Stomach (tissue), 4 donors: Measurements from ENCODE around the gene CD109.

Source experiments
- CTCF ChIP-seq, 7 experiments: fragments of 450-650 bp in 4 of 7; fragments of 200-600 bp in 3 of 7; sonication (generic) in 3 of 7; IDR thresholded peaks; one replicate each; pipeline ENCODE4 v1.5.1; 2016 to 2019; ENCODE audit warnings: antibody characterized with exemption in 7 of 7, control low read depth in 2 of 7, mild to moderate bottlenecking in 1 of 7
- POLR2A ChIP-seq, 4 donors: fragments of 450-650 bp; IDR thresholded peaks; one replicate each; pipeline ENCODE4 v1.6.1; 2016; ENCODE audit warnings: antibody characterized with exemption in 4 of 4, control low read depth in 2 of 4, mild to moderate bottlenecking in 1 of 4, moderate library complexity in 1 of 4

- no peak for TF ChIP-seq CTCF (IDR thresholded peaks at IDR 0.05)
- TF ChIP-seq POLR2A (IDR thresholded peaks at IDR 0.05) = no peak
These were observed 14.9 kb downstream of the CD109 start for GRCh38 chr6:73710948-73711347.
